Loucy (cell line): ENCODE results near the gene STXBP4.

Source experiments
- EZH2phosphoT487 ChIP-seq: fragments of 200-600 bp; IDR thresholded peaks from 2 replicates; pipeline ENCODE4 v1.6.1; 2018; ENCODE audit warnings: antibody characterized with exemption, mild to moderate bottlenecking, moderate library complexity, borderline replicate concordance
- TF ChIP-seq, protein P1 (sequence below): fragments of 200-600 bp; sonication (generic); conservative IDR thresholded peaks from 2 replicates; pipeline ENCODE4 v1.5.1; 2014; ENCODE audit warnings: mild to moderate bottlenecking, antibody characterized with exemption, low read length

DNA sequence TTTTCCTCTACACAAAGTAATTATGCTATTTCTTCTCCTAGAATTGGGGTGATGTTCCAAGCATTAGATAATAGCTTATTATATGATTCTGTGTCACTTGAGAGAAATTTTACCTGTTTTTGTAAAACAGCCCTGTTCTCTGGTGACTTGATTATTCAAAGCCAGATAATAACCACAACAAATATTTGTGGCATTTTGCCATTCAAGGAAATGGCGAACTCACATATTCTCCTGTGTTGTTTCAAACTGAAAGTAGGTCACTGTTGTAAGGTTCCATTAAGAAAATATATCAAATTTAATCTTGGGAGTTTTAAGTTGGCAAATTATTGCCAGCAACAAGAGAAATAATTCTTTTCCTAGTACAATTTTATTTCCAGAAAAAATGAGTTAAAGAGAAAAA lies 124.8 kb downstream of the STXBP4 start:
- TF ChIP-seq, protein P1, sequence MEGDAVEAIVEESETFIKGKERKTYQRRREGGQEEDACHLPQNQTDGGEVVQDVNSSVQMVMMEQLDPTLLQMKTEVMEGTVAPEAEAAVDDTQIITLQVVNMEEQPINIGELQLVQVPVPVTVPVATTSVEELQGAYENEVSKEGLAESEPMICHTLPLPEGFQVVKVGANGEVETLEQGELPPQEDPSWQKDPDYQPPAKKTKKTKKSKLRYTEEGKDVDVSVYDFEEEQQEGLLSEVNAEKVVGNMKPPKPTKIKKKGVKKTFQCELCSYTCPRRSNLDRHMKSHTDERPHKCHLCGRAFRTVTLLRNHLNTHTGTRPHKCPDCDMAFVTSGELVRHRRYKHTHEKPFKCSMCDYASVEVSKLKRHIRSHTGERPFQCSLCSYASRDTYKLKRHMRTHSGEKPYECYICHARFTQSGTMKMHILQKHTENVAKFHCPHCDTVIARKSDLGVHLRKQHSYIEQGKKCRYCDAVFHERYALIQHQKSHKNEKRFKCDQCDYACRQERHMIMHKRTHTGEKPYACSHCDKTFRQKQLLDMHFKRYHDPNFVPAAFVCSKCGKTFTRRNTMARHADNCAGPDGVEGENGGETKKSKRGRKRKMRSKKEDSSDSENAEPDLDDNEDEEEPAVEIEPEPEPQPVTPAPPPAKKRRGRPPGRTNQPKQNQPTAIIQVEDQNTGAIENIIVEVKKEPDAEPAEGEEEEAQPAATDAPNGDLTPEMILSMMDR: no peak
- no peak for TF ChIP-seq EZH2phosphoT487
